Fibroblast of mammary gland (primary cell): ENCODE measurements around the gene PLXNB2.

Source experiments
- DNase-seq: peaks from one replicate; pipeline ENCODE4 v3.0.0-alpha.2; 2010; ENCODE audit warnings: low read depth
- H3K4me3 ChIP-seq: 2 replicates; pipeline ENCODE4 v1.5.1; 2011; ENCODE audit warnings: low read depth, mild to moderate bottlenecking, low read length, moderate library complexity; ENCODE audit not compliant: control insufficient read depth
- CTCF ChIP-seq: conservative IDR thresholded peaks from 2 replicates; pipeline ENCODE4 v1.5.1; 2011; ENCODE audit warnings: low read depth, low read length, inconsistent platforms; ENCODE audit not compliant: control insufficient read depth, insufficient read depth

Gene PLXNB2

DNA sequence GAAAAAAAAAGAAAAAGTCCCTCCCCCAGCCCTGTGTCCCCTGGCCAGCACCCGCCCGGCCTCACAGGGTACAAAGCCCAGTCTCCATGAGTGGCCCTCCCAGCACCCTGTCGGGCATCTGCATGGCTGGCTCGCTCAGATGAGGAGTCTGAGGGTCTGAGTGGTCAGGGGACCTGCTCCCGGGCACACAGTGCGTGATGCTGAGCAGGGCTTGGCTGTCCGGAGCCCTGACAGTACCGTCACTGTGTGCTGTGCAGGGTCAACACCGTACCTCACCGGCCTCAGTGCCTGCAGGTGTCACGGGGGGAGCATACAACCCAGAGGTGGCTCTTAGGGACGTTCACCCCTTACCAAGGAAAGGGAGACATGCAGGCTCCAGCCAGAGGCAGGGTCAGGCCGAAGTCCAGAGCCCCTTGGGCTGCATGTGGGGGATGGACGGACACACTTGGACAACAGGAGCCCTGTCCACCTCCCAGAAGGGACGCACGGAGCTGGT, 3.6 kb upstream of the PLXNB2 start:
- H3K4me3 ChIP-seq = no peak overlapping the region
- no peak for TF ChIP-seq CTCF
- DNase-seq = no peak

- no peak overlapping the region for H3K4me3 ChIP-seq
- TF ChIP-seq CTCF = no peak
- DNase-seq = no peak
Measured at GRCh38 chr22:50310031-50310722, 2.7 kb upstream of the PLXNB2 start.

- no peak overlapping the region for H3K4me3 ChIP-seq
- no peak for TF ChIP-seq CTCF
- no peak for DNase-seq
Measured at GRCh38 chr22:50309601-50309991, 2.1 kb upstream of the PLXNB2 start.

DNA sequence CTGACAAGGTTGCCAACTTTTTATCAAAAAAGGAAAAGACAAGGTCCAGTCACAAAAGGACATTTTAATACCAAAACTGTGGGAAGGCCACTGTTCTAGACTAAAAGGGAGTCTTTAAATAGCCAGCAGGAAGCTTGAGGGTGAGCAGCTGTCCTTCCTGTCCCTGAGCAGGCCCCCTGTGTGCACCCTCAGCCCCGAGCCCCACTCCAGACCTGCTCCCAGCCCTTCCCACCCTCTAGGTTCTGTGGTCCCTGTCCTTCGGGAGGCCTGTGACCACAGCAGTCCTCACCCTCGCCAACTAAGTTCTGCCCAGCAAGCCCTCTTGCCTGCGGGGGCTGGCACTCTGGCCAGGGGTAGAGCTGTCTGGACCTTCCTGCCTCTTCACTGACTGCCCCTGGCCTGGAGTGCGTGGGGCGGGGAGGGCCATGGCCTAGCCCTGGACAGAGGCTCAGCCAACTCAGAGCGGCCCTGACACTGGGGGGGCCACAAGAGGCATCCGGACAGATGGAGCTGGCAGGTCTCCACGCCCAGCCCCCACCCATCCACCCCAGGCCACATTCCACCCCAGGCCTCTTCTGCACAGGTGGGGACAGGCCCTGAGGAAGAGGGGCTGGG, 1.6 kb upstream of the PLXNB2 start:
- H3K4me3 ChIP-seq = no peak overlapping the region
- TF ChIP-seq CTCF = no peak
- DNase-seq = no peak

GRCh38 chr22:50308597-50308935, 1.1 kb upstream of the PLXNB2 start:
- TF ChIP-seq CTCF = no peak
- H3K4me3 ChIP-seq = no peak overlapping the region
- peak; percentile 30 for DNase-seq

DNA sequence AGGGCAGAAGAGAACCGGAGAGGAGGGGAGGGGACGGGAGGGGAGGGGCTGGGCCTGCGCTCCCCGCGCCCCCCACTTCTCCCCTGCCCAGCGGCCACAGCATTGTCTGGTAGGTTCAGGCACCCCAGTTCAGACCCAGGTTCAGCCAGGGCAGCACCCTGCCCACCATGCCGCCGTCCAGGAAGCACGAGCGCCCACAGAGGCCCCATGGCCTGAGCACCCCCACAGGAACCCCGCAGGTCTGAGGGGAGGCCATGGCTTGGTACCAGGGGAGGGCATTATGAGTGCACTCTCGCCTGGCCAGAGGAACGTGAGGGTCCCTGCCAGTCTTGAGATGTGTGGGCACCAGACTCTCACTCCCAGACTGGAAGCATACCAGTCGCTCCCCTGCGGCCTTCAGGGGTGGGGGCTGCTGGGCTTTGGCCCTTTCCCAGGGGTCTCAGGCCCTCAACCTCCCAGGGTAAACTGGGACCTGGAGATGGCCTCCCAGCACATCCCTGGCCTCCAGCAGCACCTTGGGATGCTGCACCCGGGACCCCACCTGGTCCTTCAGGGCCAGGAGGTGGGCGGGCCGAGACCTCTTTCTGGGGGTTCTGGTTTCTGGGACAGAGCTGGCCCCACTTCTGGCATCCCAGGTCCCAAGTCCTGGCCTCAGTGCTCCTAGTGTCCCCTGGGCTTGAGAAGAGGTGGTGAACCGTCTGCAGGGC, 597 bp upstream of the PLXNB2 start:
- DNase-seq = no peak
- H3K4me3 ChIP-seq = no peak overlapping the region
- no peak for TF ChIP-seq CTCF
